SK-N-SH (cell line): ENCODE results near the gene LPCAT1. TPM values are rescaled to one million over a fixed set of nuclear protein-coding genes. Genes with fewer than 3 reads are reported as not detected.

Source experiments
- CTCF ChIA-PET: fragments of 300-600, 350-600 bp; formaldehyde crosslinking; extraction: SDS; loops from one replicate; lab custom pipeline; 2021; lab: Yijun Ruan, JAX
- POLR2A ChIA-PET: fragments of 350-600 bp; sonication (Branson Sonifier 250); formaldehyde crosslinking; extraction: SDS; loops from one replicate; lab custom pipeline; 2020; ENCODE audit warnings: antibody characterized with exemption, inconsistent platforms; lab: Yijun Ruan, JAX
- DNase-seq: peaks from one replicate; pipeline ENCODE4 v3.0.0; 2012
- H2AFZ ChIP-seq: fragments of 200-600 bp; sonication (generic); 2 replicates; pipeline ENCODE4 v1.8.1; 2016; ENCODE audit warnings: antibody characterized with exemption, mild to moderate bottlenecking, low read depth
- H3F3A ChIP-seq: fragments of 200-600 bp; sonication (generic); replicated peaks from 2 replicates; pipeline ENCODE3; 2016; ENCODE audit warnings: antibody characterized with exemption, mild to moderate bottlenecking; ENCODE audit not compliant: insufficient read depth
- H3K27ac ChIP-seq, 2 experiments: fragments of 200-500 bp in 1 of 2; fragments of 200-600 bp in 1 of 2; sonication (Bioruptor generic) in 1 of 2; sonication (generic), shearing (Covaris generic) in 1 of 2; 2 replicates each; pipeline versions ENCODE4 v1.5.1 to v1.6.1; 2014 to 2016; ENCODE audit warnings: low read depth in 2 of 2, inconsistent platforms in 1 of 2, low read length in 1 of 2, mild to moderate bottlenecking in 1 of 2, mixed read lengths in 1 of 2
- H3K27me3 ChIP-seq: fragments of 200-600 bp; sonication (generic), shearing (Covaris generic); 2 replicates; pipeline ENCODE4 v1.6.1; 2016; ENCODE audit warnings: mixed run types; ENCODE audit not compliant: insufficient read depth
- H3K36me3 ChIP-seq, 2 experiments: fragments of 200-500 bp in 1 of 2; fragments of 200-600 bp in 1 of 2; sonication (Bioruptor generic) in 1 of 2; sonication (generic) in 1 of 2; replicated peaks in 1 of 2; 2 replicates each; pipeline versions ENCODE3 to v1.5.1; 2014 to 2016; ENCODE audit warnings: low read length in 1 of 2, mild to moderate bottlenecking in 1 of 2; ENCODE audit not compliant: insufficient read depth in 2 of 2, control insufficient read depth in 1 of 2
- H3K4me1 ChIP-seq, 2 experiments: fragments of 200-500 bp in 1 of 2; fragments of 200-600 bp in 1 of 2; sonication (Bioruptor generic) in 1 of 2; sonication (generic), shearing (Covaris generic) in 1 of 2; 2 replicates each; pipeline versions ENCODE4 v1.5.1 to v1.6.1; 2014 to 2016; ENCODE audit warnings: low read depth in 1 of 2, low read length in 1 of 2, mixed run types in 1 of 2; ENCODE audit not compliant: insufficient read depth in 2 of 2, control insufficient read depth in 1 of 2
- H3K4me2 ChIP-seq: fragments of 200-600 bp; sonication (generic), shearing (Covaris generic); 2 replicates; pipeline ENCODE4 v1.6.1; 2017; ENCODE audit warnings: mixed run types
- H3K4me3 ChIP-seq, 2 experiments: fragments of 200-500 bp in 1 of 2; fragments of 200-600 bp in 1 of 2; sonication (Bioruptor generic) in 1 of 2; sonication (generic), shearing (Covaris generic) in 1 of 2; 2 replicates each; pipeline versions ENCODE4 v1.5.1 to v1.8.1; 2014 to 2016; ENCODE audit warnings: low read depth in 2 of 2, inconsistent platforms in 1 of 2, low read length in 1 of 2, mild to moderate bottlenecking in 1 of 2, mixed read lengths in 1 of 2, moderate library complexity in 1 of 2
- H3K79me2 ChIP-seq: fragments of 200-600 bp; sonication (generic); 2 replicates; pipeline ENCODE4 v1.8.1; 2017; ENCODE audit warnings: mild to moderate bottlenecking; ENCODE audit not compliant: insufficient read depth
- H3K9ac ChIP-seq: fragments of 200-600 bp; sonication (generic); 2 replicates; pipeline ENCODE4 v1.6.1; 2017; ENCODE audit warnings: mixed run types
- H3K9me2 ChIP-seq: fragments of 200-600 bp; sonication (generic); 2 replicates; pipeline ENCODE4 v1.6.1; 2017; ENCODE audit warnings: mixed run types
- H3K9me3 ChIP-seq: fragments of 200-600 bp; sonication (generic); 2 replicates; pipeline ENCODE4 v1.6.1; 2017; ENCODE audit warnings: mixed run types, mild to moderate bottlenecking, moderate library complexity
- H4K20me1 ChIP-seq: fragments of 200-600 bp; sonication (generic); 2 replicates; pipeline ENCODE4 v1.6.1; 2017; ENCODE audit warnings: mild to moderate bottlenecking, mixed run types; ENCODE audit not compliant: insufficient read depth
- CHD2 ChIP-seq: fragments of 150-350 bp; IDR thresholded peaks from 2 replicates; pipeline ENCODE4 v1.6.1; 2018; ENCODE audit warnings: low read length; ENCODE audit not compliant: partially characterized antibody
- ELF1 ChIP-seq: IDR thresholded peaks from 2 replicates; pipeline ENCODE4 v1.4.0; 2012
- FOXM1 ChIP-seq: IDR thresholded peaks from 2 replicates; pipeline ENCODE4 v1.4.0; 2012; ENCODE audit warnings: low read depth, mild to moderate bottlenecking
- GABPA ChIP-seq: IDR thresholded peaks from 2 replicates; pipeline ENCODE4 v1.4.0; 2012; ENCODE audit warnings: low read depth, mild to moderate bottlenecking
- JUND ChIP-seq: IDR thresholded peaks from 2 replicates; pipeline ENCODE4 v1.4.0; 2012
- MAX ChIP-seq: IDR thresholded peaks from 2 replicates; pipeline ENCODE4 v1.4.0; 2012; ENCODE audit warnings: low read depth
- MXI1 ChIP-seq: IDR thresholded peaks from 2 replicates; pipeline ENCODE4 v1.6.1; 2012; ENCODE audit warnings: mild to moderate bottlenecking, low read depth, low read length, improper control_type of control experiment
- NFIC ChIP-seq: IDR thresholded peaks from 2 replicates; pipeline ENCODE4 v1.4.0; 2012; ENCODE audit warnings: borderline replicate concordance
- PBX3 ChIP-seq: IDR thresholded peaks from 2 replicates; pipeline ENCODE4; 2012
- POLR2AphosphoS5 ChIP-seq: IDR thresholded peaks from 2 replicates; pipeline ENCODE4 v1.6.1; 2012; ENCODE audit warnings: low read depth, low read length
- RAD21 ChIP-seq: IDR thresholded peaks from 2 replicates; pipeline ENCODE4 v1.6.1; 2012; ENCODE audit warnings: mild to moderate bottlenecking, low read length
- RCOR1 ChIP-seq: fragments of 150-350 bp; IDR thresholded peaks from 2 replicates; pipeline ENCODE4 v1.6.1; 2017; ENCODE audit warnings: antibody characterized with exemption, low read length
- RXRA ChIP-seq: IDR thresholded peaks from 2 replicates; pipeline ENCODE4 v1.4.0; 2012; ENCODE audit warnings: low read depth, mild to moderate bottlenecking, borderline replicate concordance
- SMC3 ChIP-seq: IDR thresholded peaks from 2 replicates; pipeline ENCODE4 v1.6.1; 2012; ENCODE audit warnings: low read depth, low read length, improper control_type of control experiment
- TEAD4 ChIP-seq: IDR thresholded peaks from 2 replicates; pipeline ENCODE4 v1.4.0; 2012; ENCODE audit warnings: mild to moderate bottlenecking, borderline replicate concordance; ENCODE audit not compliant: insufficient read depth
- WGBS: methylation state at CpG from one replicate; pipeline ENCODE4 v1.1.6; 2017; ENCODE audit warnings: low lambda C conversion rate; 5-methylcytosine and 5-hydroxymethylcytosine counted together
- polyA plus RNA-seq, 3 experiments: library from polyadenylated mRNA; depleted of rRNA; stranded (reverse); fragments of >200 nt; gene quantifications; 2 replicates each; pipeline ENCODE4 v1.2.3, GENCODE V29; 2012
- TF ChIP-seq, protein P1 (sequence below): fragments of 150-350 bp; IDR thresholded peaks from 2 replicates; pipeline ENCODE4 v1.6.1; 2016; ENCODE audit warnings: mild to moderate bottlenecking, low read depth, low read length
- TF ChIP-seq, protein P2 (sequence below): IDR thresholded peaks from 2 replicates; pipeline ENCODE4 v1.6.1; 2012; ENCODE audit warnings: mild to moderate bottlenecking, low read depth, low read length, moderate library complexity
- TF ChIP-seq, protein P3 (sequence below): IDR thresholded peaks from 2 replicates; pipeline ENCODE4 v1.4.0; 2012; ENCODE audit warnings: low read depth, borderline replicate concordance

The LPCAT1 gene
- polyA plus RNA-seq, 1 of the 3 experiments (the other 2 are of a cell fraction) = 42.3 TPM

- Histone ChIP-seq H3K9me2 (no peaks in the 10 kb centered on the region), H3K4me1 (no peaks in the 10 kb centered on the region; a peak in 1 of 4 replicates), H3K4me2 (no peak overlapping the region), H3K36me3 (peaks cover 4 to 9% of the 10 kb centered on the region in 2 experiments), H2AFZ (no peak overlapping the region), H3K27ac (no peak overlapping the region), H3K9ac (no peak overlapping the region), H3K27me3 (no peaks in the 10 kb centered on the region), H3K79me2 (peaks cover 68% of the 10 kb centered on the region; the same call in 1 of the 2 replicates), H3K9me3 (no peaks in the 10 kb centered on the region), H3F3A (no peaks in the 10 kb centered on the region), H3K4me3 (no peak overlapping the region), H4K20me1 (peaks cover 86% of the 10 kb centered on the region)
- no peak for DNase-seq
- WGBS = 89% methylated on average over 19 of the region's 23 CpGs
- ChIA-PET CTCF (interaction anchor here (1.1 to 2.1 kb wide), 4 partner anchors 20 to 143 kb away, joined by 3 to 11 read pairs (median 5); no protein-coding TSS in a partner anchor), POLR2A (interaction anchor here (0.7 kb wide), 1 partner anchor 14 kb away, joined by 3 read pairs; no protein-coding TSS in a partner anchor)
- TF ChIP-seq PBX3 (no peak), RAD21 (no peak), ELF1 (no peak), JUND (no peak), MAX (no peak), RXRA (no peak), POLR2AphosphoS5 (no peak), FOXM1 (no peak), TEAD4 (no peak)
- TF ChIP-seq, protein P1, sequence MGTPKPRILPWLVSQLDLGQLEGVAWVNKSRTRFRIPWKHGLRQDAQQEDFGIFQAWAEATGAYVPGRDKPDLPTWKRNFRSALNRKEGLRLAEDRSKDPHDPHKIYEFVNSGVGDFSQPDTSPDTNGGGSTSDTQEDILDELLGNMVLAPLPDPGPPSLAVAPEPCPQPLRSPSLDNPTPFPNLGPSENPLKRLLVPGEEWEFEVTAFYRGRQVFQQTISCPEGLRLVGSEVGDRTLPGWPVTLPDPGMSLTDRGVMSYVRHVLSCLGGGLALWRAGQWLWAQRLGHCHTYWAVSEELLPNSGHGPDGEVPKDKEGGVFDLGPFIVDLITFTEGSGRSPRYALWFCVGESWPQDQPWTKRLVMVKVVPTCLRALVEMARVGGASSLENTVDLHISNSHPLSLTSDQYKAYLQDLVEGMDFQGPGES = no peak
Measured at GRCh38 chr5:1502046-1502736, 21.6 kb downstream of the LPCAT1 start.

DNA sequence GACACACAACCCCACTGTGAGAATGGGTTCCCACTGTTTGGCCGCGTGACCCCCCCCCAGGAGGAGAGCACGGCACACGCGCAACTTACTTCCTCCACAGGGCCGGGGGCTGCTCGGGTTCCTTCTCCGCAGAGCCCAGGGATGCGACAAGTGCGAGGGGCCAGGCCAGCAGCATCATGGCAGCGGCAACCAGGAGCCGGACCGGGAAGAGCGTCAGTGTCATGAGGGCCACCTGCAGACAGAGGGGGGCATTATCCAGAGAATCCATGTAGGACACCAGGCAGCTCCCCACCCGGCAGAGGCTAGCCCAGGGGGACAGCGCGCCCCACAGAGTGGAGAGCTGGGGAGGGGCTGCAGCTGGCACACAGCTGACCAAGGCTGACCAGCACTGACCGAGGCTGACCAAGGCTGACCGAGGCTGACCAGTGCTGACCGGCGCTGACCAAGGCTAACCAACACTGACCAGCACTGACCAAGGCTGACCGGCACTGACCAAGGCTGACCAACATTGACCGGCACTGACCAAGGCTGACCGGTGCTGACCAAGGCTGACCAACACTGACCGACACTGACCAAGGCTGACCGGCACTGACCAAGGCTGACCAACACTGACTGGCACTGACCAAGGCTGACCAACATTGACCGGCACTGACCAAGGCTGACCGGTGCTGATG lies 22.3 kb downstream of the LPCAT1 start:
- ChIA-PET CTCF (interaction anchor here (2.1 kb wide), 2 partner anchors 33 to 143 kb away, joined by 6 to 11 read pairs; no protein-coding TSS in a partner anchor), POLR2A (interaction anchor here (0.7 kb wide), 1 partner anchor 15 kb away, joined by 3 read pairs; no protein-coding TSS in a partner anchor)
- Histone ChIP-seq H3K4me3 (no peak overlapping the region), H4K20me1 (peaks cover 79% of the 10 kb centered on the region), H3K4me2 (no peak overlapping the region), H3K79me2 (peaks cover 61% of the 10 kb centered on the region; the same call in 1 of the 2 replicates), H3K9me2 (no peaks in the 10 kb centered on the region), H3F3A (no peaks in the 10 kb centered on the region), H3K36me3 (peaks cover 4 to 13% of the 10 kb centered on the region in 2 experiments), H3K27me3 (no peaks in the 10 kb centered on the region), H3K27ac (no peak overlapping the region), H3K4me1 (no peaks in the 10 kb centered on the region; a peak in 1 of 4 replicates), H3K9me3 (no peaks in the 10 kb centered on the region), H2AFZ (no peak overlapping the region), H3K9ac (no peak overlapping the region)
- 97% methylated on average over 7 of the region's 28 CpGs for WGBS
- no peak for DNase-seq
- no peak for TF ChIP-seq MXI1
- no peak for TF ChIP-seq GABPA
- no peak for TF ChIP-seq MAX
- TF ChIP-seq, protein P2, sequence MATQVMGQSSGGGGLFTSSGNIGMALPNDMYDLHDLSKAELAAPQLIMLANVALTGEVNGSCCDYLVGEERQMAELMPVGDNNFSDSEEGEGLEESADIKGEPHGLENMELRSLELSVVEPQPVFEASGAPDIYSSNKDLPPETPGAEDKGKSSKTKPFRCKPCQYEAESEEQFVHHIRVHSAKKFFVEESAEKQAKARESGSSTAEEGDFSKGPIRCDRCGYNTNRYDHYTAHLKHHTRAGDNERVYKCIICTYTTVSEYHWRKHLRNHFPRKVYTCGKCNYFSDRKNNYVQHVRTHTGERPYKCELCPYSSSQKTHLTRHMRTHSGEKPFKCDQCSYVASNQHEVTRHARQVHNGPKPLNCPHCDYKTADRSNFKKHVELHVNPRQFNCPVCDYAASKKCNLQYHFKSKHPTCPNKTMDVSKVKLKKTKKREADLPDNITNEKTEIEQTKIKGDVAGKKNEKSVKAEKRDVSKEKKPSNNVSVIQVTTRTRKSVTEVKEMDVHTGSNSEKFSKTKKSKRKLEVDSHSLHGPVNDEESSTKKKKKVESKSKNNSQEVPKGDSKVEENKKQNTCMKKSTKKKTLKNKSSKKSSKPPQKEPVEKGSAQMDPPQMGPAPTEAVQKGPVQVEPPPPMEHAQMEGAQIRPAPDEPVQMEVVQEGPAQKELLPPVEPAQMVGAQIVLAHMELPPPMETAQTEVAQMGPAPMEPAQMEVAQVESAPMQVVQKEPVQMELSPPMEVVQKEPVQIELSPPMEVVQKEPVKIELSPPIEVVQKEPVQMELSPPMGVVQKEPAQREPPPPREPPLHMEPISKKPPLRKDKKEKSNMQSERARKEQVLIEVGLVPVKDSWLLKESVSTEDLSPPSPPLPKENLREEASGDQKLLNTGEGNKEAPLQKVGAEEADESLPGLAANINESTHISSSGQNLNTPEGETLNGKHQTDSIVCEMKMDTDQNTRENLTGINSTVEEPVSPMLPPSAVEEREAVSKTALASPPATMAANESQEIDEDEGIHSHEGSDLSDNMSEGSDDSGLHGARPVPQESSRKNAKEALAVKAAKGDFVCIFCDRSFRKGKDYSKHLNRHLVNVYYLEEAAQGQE = no peak
- no peak for TF ChIP-seq CHD2
- TF ChIP-seq, protein P3, sequence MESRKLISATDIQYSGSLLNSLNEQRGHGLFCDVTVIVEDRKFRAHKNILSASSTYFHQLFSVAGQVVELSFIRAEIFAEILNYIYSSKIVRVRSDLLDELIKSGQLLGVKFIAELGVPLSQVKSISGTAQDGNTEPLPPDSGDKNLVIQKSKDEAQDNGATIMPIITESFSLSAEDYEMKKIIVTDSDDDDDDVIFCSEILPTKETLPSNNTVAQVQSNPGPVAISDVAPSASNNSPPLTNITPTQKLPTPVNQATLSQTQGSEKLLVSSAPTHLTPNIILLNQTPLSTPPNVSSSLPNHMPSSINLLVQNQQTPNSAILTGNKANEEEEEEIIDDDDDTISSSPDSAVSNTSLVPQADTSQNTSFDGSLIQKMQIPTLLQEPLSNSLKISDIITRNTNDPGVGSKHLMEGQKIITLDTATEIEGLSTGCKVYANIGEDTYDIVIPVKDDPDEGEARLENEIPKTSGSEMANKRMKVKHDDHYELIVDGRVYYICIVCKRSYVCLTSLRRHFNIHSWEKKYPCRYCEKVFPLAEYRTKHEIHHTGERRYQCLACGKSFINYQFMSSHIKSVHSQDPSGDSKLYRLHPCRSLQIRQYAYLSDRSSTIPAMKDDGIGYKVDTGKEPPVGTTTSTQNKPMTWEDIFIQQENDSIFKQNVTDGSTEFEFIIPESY = no peak
- TF ChIP-seq SMC3 = no peak
- no peak for TF ChIP-seq NFIC
- TF ChIP-seq RCOR1 = no peak
